Measurements from ENCODE around the gene DDX25.

DDX25 gene

GRCh38 chr11:125954945-125955640 is 50.8 kb downstream of the DDX25 start:
- DNase-seq (ENCODE audit: low read depth): no peak
- TF ChIP-seq, protein P1, sequence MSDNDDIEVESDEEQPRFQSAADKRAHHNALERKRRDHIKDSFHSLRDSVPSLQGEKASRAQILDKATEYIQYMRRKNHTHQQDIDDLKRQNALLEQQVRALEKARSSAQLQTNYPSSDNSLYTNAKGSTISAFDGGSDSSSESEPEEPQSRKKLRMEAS (IDR thresholded peaks at IDR 0.05; ENCODE audit: low read depth, low read length): no peak
- TF ChIP-seq POLR2A (IDR thresholded peaks at IDR 0.05; ENCODE audit: extremely low read depth, insufficient read length): no peak
- TF ChIP-seq, protein P2, sequence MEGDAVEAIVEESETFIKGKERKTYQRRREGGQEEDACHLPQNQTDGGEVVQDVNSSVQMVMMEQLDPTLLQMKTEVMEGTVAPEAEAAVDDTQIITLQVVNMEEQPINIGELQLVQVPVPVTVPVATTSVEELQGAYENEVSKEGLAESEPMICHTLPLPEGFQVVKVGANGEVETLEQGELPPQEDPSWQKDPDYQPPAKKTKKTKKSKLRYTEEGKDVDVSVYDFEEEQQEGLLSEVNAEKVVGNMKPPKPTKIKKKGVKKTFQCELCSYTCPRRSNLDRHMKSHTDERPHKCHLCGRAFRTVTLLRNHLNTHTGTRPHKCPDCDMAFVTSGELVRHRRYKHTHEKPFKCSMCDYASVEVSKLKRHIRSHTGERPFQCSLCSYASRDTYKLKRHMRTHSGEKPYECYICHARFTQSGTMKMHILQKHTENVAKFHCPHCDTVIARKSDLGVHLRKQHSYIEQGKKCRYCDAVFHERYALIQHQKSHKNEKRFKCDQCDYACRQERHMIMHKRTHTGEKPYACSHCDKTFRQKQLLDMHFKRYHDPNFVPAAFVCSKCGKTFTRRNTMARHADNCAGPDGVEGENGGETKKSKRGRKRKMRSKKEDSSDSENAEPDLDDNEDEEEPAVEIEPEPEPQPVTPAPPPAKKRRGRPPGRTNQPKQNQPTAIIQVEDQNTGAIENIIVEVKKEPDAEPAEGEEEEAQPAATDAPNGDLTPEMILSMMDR (IDR thresholded peaks at IDR 0.05; ENCODE audit: low read depth, low read length): no peak
- TF ChIP-seq MYC (IDR thresholded peaks at IDR 0.05; ENCODE audit: low read depth, low read length): no peak
- no peak overlapping the region for H3K4me3 ChIP-seq (ENCODE audit: low read depth, low read length)

DNA sequence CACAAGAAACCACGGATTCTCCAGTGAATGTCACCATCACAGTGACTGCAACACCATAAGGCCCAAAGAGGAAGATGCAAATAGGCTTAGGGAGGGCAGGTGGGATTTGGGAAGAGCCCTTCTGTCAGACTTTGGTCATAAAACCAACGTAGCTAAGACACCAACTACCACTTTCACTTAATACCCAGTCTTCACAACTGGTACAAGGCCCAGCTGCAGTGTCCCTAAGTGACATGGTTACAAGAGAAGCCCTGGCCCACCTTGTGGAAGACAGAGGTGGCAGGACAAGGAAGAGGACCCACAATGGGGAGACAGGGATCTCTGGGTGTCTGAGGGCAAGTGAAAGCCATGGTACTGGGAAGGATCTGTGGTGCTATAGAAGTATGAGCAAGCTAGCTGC is 51.5 kb downstream of the DDX25 start:
- DNase-seq (ENCODE audit: low read depth): no peak
- H3K4me3 ChIP-seq (ENCODE audit: low read depth, low read length): no peak overlapping the region
- TF ChIP-seq, protein P1 (IDR thresholded peaks at IDR 0.05; ENCODE audit: low read depth, low read length): no peak
- no peak for TF ChIP-seq POLR2A (IDR thresholded peaks at IDR 0.05; ENCODE audit: extremely low read depth, insufficient read length)
- no peak for TF ChIP-seq MYC (IDR thresholded peaks at IDR 0.05; ENCODE audit: low read depth, low read length)
- TF ChIP-seq, protein P2 (IDR thresholded peaks at IDR 0.05; ENCODE audit: low read depth, low read length): no peak

DNA sequence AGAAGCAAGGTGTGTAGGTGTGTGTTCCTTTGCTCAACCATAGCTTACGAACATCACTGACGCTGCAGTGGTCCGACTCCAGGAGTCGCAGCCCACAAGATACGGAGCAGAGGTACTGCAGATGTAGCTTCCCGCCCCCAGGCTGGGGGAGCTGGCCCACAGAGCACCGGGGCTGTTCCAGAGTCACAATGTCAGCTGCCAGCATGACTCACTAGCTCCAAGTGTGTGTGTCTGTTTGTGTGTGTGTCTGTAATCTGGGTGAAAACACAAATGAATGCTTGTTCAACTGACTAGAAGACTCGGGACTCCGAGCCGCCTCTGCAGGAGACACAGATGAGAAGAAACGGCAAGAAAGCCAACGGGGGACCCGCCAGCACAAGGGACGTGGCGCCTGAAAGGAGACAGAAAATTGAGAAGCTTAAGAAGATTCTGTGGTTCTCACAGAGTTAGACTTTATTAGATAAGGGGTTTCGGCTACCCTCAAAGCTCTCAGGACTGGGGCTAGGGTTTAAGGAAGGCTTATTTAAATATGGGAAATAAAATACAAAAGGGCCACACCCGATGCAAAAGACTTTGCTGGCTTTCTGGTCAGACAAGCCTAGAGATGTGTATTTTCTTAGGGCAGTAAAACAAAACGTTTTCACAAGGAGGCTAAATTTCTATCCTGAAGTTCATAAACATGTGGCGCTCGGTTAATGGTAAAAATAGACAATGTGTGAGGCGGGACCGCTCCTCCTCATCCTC is 52.3 kb downstream of the DDX25 start:
- TF ChIP-seq, protein P2 (IDR thresholded peaks at IDR 0.05; ENCODE audit: low read depth, low read length): no peak
- no peak for TF ChIP-seq POLR2A (IDR thresholded peaks at IDR 0.05; ENCODE audit: extremely low read depth, insufficient read length)
- TF ChIP-seq, protein P1 (IDR thresholded peaks at IDR 0.05; ENCODE audit: low read depth, low read length): no peak
- no peak for TF ChIP-seq MYC (IDR thresholded peaks at IDR 0.05; ENCODE audit: low read depth, low read length)
- no peak overlapping the region for H3K4me3 ChIP-seq (ENCODE audit: low read depth, low read length)
- no peak for DNase-seq (ENCODE audit: low read depth)

DNA sequence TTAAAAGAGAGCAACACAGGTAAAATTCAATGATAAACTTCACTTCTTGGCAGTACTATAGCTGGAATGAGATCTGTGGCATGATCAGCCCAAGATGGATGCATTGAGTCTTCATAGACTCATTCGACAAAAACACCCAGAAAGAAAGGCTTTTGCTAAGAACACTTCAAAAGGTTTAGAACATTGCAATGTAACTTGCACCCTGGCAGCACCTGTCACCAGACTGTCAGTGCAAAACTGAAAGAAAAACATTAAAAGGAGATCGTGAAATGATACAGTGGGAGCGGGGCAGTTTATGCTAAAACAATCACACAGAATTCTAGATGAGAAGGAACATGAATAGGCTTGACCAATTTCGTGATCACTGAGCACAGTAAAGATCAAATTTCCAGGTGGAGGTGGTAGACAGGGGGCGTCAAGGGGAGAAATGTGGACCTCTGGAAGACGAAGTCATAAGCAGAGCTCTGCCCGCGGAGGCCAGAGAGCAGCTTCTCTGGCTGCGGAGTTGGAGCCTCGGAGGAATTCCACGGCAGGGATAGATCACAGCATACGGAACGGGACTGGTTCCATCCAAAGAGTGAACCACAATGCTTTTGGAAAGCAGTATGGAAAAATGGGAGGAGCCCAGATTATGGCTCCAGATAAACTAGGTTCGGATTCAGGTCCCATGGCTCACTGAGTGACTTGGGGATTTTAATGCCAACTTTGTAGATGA is 53.5 kb downstream of the DDX25 start:
- no peak for DNase-seq (ENCODE audit: low read depth)
- TF ChIP-seq, protein P2 (IDR thresholded peaks at IDR 0.05; ENCODE audit: low read depth, low read length): no peak
- no peak for TF ChIP-seq MYC (IDR thresholded peaks at IDR 0.05; ENCODE audit: low read depth, low read length)
- TF ChIP-seq POLR2A (IDR thresholded peaks at IDR 0.05; ENCODE audit: extremely low read depth, insufficient read length): no peak
- no peak overlapping the region for H3K4me3 ChIP-seq (ENCODE audit: low read depth, low read length)

GRCh38 chr11:125958872-125959400 is 54.6 kb downstream of the DDX25 start:
- DNase-seq (ENCODE audit: low read depth): no peak
- no peak overlapping the region for H3K4me3 ChIP-seq (ENCODE audit: low read depth, low read length)
- TF ChIP-seq, protein P2 (IDR thresholded peaks at IDR 0.05; ENCODE audit: low read depth, low read length): no peak
- TF ChIP-seq, protein P1 (IDR thresholded peaks at IDR 0.05; ENCODE audit: low read depth, low read length): no peak
- TF ChIP-seq POLR2A (IDR thresholded peaks at IDR 0.05; ENCODE audit: extremely low read depth, insufficient read length): no peak
- no peak for TF ChIP-seq MYC (IDR thresholded peaks at IDR 0.05; ENCODE audit: low read depth, low read length)

All from NB4 (cell line).